T-cell (primary cell): ENCODE measurements around the gene RNF38. TPM values are rescaled to one million over a fixed set of nuclear protein-coding genes. Genes with fewer than 3 reads are reported as not detected.

Experiments used
- ATAC-seq, 4 experiments: fragments of 200-7000 bp in 3 of 4; fragments of 150-1000 bp in 1 of 4; cut with Tn5 transposase; replicated peaks in 1 of 4; 1 replicate in 3 of 4; 2 replicates in 1 of 4; pipeline ENCODE4 v1.10.0; 2021; ENCODE audit warnings: moderate library complexity in 3 of 4, mild to moderate bottlenecking in 2 of 4, moderate number of reproducible peaks in 1 of 4
- CTCF ChIA-PET, 2 donors: fragments of 300-600 bp; sonication (Branson Sonifier 250); formaldehyde crosslinking; loops; one replicate each; lab custom pipeline; 2022; ENCODE audit warnings: antibody characterized with exemption in 2 of 2; lab: Charles Lee
- POLR2A ChIA-PET, 2 donors: fragments of 300-600 bp; sonication (Branson Sonifier 250); formaldehyde crosslinking; loops; one replicate each; lab custom pipeline; 2022; ENCODE audit warnings: antibody characterized with exemption in 2 of 2; lab: Charles Lee
- DNase-seq, 35 experiments: peaks; one replicate each; pipeline versions ENCODE4 v3.0.0 to v3.0.0-alpha.2; 2013 to 2023
- H3K27ac ChIP-seq: one replicate; pipeline ENCODE4 v1.5.1; 2013; ENCODE audit warnings: low read length
- H3K27me3 ChIP-seq, 2 experiments: replicated peaks in 1 of 2; 1 replicate in 1 of 2; 2 replicates in 1 of 2; pipeline versions ENCODE4 v1.6.1 to v1.7.0; 2013; ENCODE audit warnings: low read length in 1 of 2, mixed read lengths in 1 of 2; ENCODE audit not compliant: control insufficient read depth in 2 of 2, insufficient read depth in 2 of 2; ENCODE audit errors: extremely low read depth in 1 of 2
- H3K36me3 ChIP-seq, 2 donors: 1 replicate in 1 of 2; 2 replicates in 1 of 2; pipeline versions ENCODE4 v1.6.1 to v1.7.0; 2013; ENCODE audit warnings: low read length in 1 of 2; ENCODE audit not compliant: control insufficient read depth in 2 of 2, insufficient read depth in 1 of 2; ENCODE audit errors: extremely low read depth in 1 of 2
- H3K4me1 ChIP-seq, 2 experiments: 1 replicate in 1 of 2; 2 replicates in 1 of 2; pipeline versions ENCODE4 v1.6.1 to v1.7.0; 2013; ENCODE audit warnings: low read length in 2 of 2, mixed read lengths in 1 of 2; ENCODE audit not compliant: insufficient read depth in 2 of 2, control insufficient read depth in 1 of 2; ENCODE audit errors: extremely low read depth in 1 of 2
- H3K4me3 ChIP-seq, 2 donors: 1 replicate in 1 of 2; 2 replicates in 1 of 2; pipeline versions ENCODE4 v1.5.1 to v1.7.0; 2013; ENCODE audit warnings: mild to moderate bottlenecking in 2 of 2, low read length in 1 of 2, moderate library complexity in 1 of 2; ENCODE audit not compliant: control insufficient read depth in 1 of 2; ENCODE audit errors: extremely low read depth in 1 of 2
- H3K9me3 ChIP-seq: 2 replicates; pipeline ENCODE4 v1.7.0; 2013
- H3K27ac Mint-ChIP-seq, 2 donors: one replicate each; pipeline ENCODE4 v1.8.0; 2020 to 2021; ENCODE audit warnings: mild to moderate bottlenecking in 2 of 2, mixed read lengths in 2 of 2
- H3K27me3 Mint-ChIP-seq, 2 donors: one replicate each; pipeline ENCODE4 v1.8.0; 2021 to 2022; ENCODE audit warnings: mixed read lengths in 2 of 2
- H3K36me3 Mint-ChIP-seq: one replicate; pipeline ENCODE4 v1.8.0; 2021; ENCODE audit warnings: mixed read lengths
- H3K4me1 Mint-ChIP-seq, 3 donors: one replicate each; pipeline ENCODE4 v1.8.0; 2020 to 2022; ENCODE audit warnings: mixed read lengths in 3 of 3, mild to moderate bottlenecking in 1 of 3
- H3K4me3 Mint-ChIP-seq, 3 donors: one replicate each; pipeline ENCODE4 v1.8.0; 2020 to 2022; ENCODE audit warnings: mild to moderate bottlenecking in 3 of 3, mixed read lengths in 3 of 3, moderate library complexity in 3 of 3
- H3K9me3 Mint-ChIP-seq, 3 donors: one replicate each; pipeline ENCODE4 v1.8.0; 2020 to 2022; ENCODE audit warnings: mixed read lengths in 3 of 3
- WGBS: methylation state at CpG from one replicate; pipeline ENCODE4 v1.1.5; 2013; ENCODE audit warnings: missing lambda C conversion rate; ENCODE audit not compliant: insufficient coverage; 5-methylcytosine and 5-hydroxymethylcytosine counted together
- total RNA-seq, 35 experiments: library from RNA in 6 of 35; stranded (reverse) in 6 of 35; fragments of 120-200 nt in 1 of 35; gene quantifications; one replicate each; pipeline versions ENCODE4 v1.2.1 to v1.2.4 and lab custom pipeline; 2013 to 2026

Gene RNF38
- total RNA-seq, 5 donors from 2014 or later (not counting 1 experiment from before 2014, with no cell fraction given) = 61.0 to 92.3 (median 71.2) TPM

DNA sequence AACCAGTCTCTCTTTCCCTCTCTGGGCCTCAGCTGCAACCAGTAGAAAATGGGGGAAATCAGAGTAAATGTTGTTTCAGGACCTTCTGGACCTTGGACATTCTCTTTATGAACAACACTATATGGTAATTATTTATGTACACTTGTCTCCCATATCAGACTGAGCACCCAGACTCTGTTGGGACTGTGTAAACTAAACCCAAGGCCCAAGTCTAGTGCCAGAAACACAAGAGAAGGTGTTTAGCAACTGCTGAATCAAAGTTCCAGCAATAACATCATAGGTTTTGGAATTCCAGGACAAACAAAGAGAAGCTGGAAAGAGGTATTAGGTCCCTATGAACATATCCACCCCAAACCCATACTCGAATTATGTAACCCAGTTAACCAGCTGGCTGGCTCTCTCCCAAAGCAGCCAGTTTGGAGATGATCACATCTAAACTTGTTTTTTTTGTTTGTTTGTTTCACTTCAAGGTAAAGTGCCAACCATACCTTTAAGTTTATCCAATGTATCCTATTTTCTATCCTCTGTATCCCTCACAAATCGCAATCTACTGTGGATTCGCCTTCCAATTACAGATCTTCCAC is 1.9 kb upstream of the RNF38 start:
- peak in 1 of 35 experiments; percentile 13 for DNase-seq
- POLR2A ChIA-PET = interaction anchor here (0.6 kb wide), 2 partner anchors 60 to 71 kb away, joined by 4 read pairs; no protein-coding TSS in a partner anchor
- Mint-ChIP-seq H3K27ac (peak overlapping the region; percentile 96 to 97), H3K4me1 (peaks cover 38 to 51% (median 40%) of the 10 kb centered on the region in 3 donors), H3K36me3 (peaks cover 3% of the 10 kb centered on the region), H3K27me3 (no peaks in the 10 kb centered on the region), H3K9me3 (no peaks in the 10 kb centered on the region), H3K4me3 (peak overlapping the region; percentile 88 to 94 (median 91))
- no peak for ATAC-seq
- no CpG with 5 or more reads among the region's 3 CpGs for WGBS
- H3K27ac ChIP-seq = peak overlapping the region; percentile 68
- no peaks in the 10 kb centered on the region for H3K27me3 ChIP-seq
- H3K9me3 ChIP-seq = no peaks in the 10 kb centered on the region
- peaks cover 0 to 2% of the 10 kb centered on the region in 2 donors for H3K36me3 ChIP-seq
- peak overlapping the region in 1 of 2 donors; percentile 47 for H3K4me3 ChIP-seq
- CTCF ChIA-PET = interaction anchor here (0.7 to 1.3 kb wide), 3 partner anchors 55 to 153 kb away, joined by 3 to 5 read pairs (median 3); no protein-coding TSS in a partner anchor
- H3K4me1 ChIP-seq = peaks cover 17 to 22% of the 10 kb centered on the region in 2 experiments

DNA sequence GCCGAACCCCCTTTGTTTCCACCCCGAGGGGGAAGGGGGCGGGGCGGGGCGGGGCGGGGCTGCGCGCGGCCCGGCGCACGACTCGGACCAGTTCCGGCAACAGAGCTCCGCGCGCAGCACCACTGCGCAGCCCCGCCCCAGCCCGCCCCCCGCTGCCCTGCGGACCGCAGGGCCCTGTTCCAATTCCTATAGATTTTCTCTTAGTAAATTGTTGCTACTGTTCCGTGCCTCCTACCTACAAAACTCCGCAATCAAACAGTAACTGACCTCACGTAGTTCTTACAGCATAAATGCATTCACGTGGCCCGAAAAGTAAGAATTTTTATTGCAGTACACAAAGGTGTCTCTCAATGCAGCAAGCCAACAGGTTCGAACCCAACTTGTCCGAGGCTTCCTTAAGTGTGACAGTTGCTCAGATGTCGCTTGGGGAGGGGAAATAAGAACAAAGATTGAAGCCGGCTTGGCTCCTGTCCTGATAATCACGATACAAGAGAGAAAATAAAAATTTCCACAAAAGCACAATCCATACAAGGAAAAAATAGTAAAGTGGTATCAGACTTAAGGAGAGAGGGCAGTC is 1.2 kb upstream of the RNF38 start:
- H3K4me3 ChIP-seq = peak overlapping the region; percentile 47 to 68

DNA sequence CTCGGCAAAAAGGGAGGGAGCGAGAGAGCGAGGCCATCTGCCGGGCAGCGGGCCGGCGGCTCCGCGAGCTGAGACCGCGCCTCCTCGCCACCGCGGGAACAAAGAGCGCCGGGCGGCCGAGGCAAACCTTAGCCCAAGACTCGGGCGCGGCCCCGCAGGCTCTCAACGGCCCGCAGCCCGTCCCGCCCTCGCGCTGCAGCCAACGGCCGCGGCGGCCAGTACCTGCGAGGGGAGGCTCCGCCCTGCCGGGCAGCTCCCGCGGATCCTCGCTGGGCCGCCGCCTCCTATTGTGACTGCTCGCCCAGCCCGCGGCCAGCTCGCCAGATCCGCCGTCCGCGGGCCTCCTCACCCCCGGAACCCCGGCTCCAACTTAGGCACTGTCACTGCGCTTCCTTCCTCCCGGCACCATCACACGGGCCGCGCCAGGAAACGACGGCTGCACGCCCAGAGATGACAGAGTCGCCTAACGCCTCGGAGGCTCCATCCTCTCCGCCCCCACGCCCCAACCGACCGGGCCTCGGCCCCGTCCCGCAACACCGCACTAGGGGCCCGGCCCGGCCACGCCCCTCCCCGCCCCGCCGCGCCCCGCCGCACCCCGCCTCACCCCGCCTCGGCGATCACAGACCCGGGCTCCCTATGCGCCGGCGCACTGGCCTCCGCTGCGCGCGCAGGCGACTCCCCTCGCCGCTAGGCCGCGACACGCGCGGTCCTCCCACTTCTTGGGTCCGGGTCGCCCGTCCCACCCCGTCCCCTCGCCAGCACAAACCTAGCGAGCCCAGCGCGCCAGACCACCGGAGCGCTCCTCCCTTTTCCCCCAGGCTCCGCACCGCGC is 479 bp upstream of the RNF38 start:
- H3K4me3 Mint-ChIP-seq = peak overlapping the region; percentile 87 to 94 (median 91)

More for the DNA sequence above, 1.2 kb upstream of the RNF38 start:
- Histone ChIP-seq H3K27ac (peak overlapping the region; percentile 89), H3K36me3 (peaks cover 0 to 2% of the 10 kb centered on the region in 2 donors), H3K9me3 (no peaks in the 10 kb centered on the region), H3K27me3 (no peaks in the 10 kb centered on the region), H3K4me1 (peaks cover 16 to 22% of the 10 kb centered on the region in 2 experiments)
- ATAC-seq (peak; percentile 77 to 83 (median 80)), DNase-seq (peak in 15 of 35 experiments; percentile 3 to 90 (median 74))
- peaks cover 42 to 52% (median 43%) of the 10 kb centered on the region in 3 donors for H3K4me1 Mint-ChIP-seq
- 0% methylated on average over 10 of the region's 33 CpGs for WGBS
- POLR2A ChIA-PET = interaction anchor here in 1 of 2 donors (1.5 kb wide), 1 partner anchor 18 kb away, joined by 4 read pairs; no protein-coding TSS in a partner anchor
- peak overlapping the region; percentile 88 to 94 (median 91) for H3K4me3 Mint-ChIP-seq
- CTCF ChIA-PET = interaction anchor here in 1 of 2 donors (0.7 kb wide), 1 partner anchor 57 kb away, joined by 6 read pairs; no protein-coding TSS in a partner anchor
- H3K9me3 Mint-ChIP-seq = no peaks in the 10 kb centered on the region
- peak overlapping the region; percentile 96 to 97 for H3K27ac Mint-ChIP-seq
- peaks cover 5% of the 10 kb centered on the region for H3K36me3 Mint-ChIP-seq
- no peaks in the 10 kb centered on the region for H3K27me3 Mint-ChIP-seq

DNA sequence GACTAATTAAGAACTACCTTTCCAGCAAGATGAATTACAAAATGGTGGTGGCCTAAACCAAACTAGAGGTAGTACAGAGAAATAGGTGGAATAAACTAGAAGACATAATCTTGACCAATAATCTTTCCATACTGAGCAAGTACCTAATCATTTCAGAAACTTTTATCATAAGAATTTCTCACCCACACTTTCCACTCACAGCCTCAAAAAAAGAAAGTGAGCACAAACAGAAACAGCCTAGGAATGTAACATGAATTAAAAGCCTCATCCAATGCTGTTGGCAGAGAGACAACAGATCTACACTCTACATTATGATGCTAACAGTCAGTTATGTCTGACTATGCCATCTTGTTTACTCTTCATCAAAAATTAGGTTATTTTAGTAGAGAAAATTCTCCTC is 1.3 kb downstream of the RNF38 start:
- peaks cover 63 to 75% (median 63%) of the 10 kb centered on the region in 3 donors for H3K4me1 Mint-ChIP-seq
- ChIA-PET POLR2A (no interaction called here), CTCF (no interaction called here)
- H3K4me3 Mint-ChIP-seq = peak overlapping the region; percentile 55 to 65 (median 60)
- no peak overlapping the region for H3K4me3 ChIP-seq
- no peak for DNase-seq
- H3K9me3 ChIP-seq = no peaks in the 10 kb centered on the region
- H3K4me1 ChIP-seq = peaks cover 16 to 30% of the 10 kb centered on the region in 2 experiments
- peak overlapping the region; percentile 34 for H3K27ac ChIP-seq
- H3K36me3 Mint-ChIP-seq = peaks cover 11% of the 10 kb centered on the region
- H3K27ac Mint-ChIP-seq = peak overlapping the region; percentile 25 to 35
- ATAC-seq = no peak
- H3K27me3 Mint-ChIP-seq = no peaks in the 10 kb centered on the region
- H3K27me3 ChIP-seq = no peaks in the 10 kb centered on the region
- peaks cover 0 to under 1% of the 10 kb centered on the region in 2 donors for H3K36me3 ChIP-seq
- H3K9me3 Mint-ChIP-seq = no peaks in the 10 kb centered on the region

More for the DNA sequence above, 479 bp upstream of the RNF38 start:
- peaks cover 16 to 22% of the 10 kb centered on the region in 2 experiments for H3K4me1 ChIP-seq
- DNase-seq (peak; percentile 79 to 94 (median 88)), ATAC-seq (peak; percentile 77 to 84 (median 80))
- Mint-ChIP-seq H3K27ac (peak overlapping the region; percentile 92 to 95), H3K9me3 (no peaks in the 10 kb centered on the region), H3K4me1 (peaks cover 49 to 59% (median 50%) of the 10 kb centered on the region in 3 donors), H3K27me3 (no peaks in the 10 kb centered on the region), H3K36me3 (peaks cover 12% of the 10 kb centered on the region)
- no peaks in the 10 kb centered on the region for H3K27me3 ChIP-seq
- ChIA-PET CTCF (interaction anchor here in 1 of 2 donors (0.7 to 1.1 kb wide), 2 partner anchors 22 to 58 kb away, joined by 3 to 6 read pairs; no protein-coding TSS in a partner anchor), POLR2A (interaction anchor here in 1 of 2 donors (0.5 to 1.5 kb wide), 3 partner anchors 18 to 211 kb away, joined by 3 to 4 read pairs (median 3); no protein-coding TSS in a partner anchor)
- peak overlapping the region; percentile 89 for H3K27ac ChIP-seq
- WGBS = under 1% methylated on average over 106 of the region's 111 CpGs
- no peaks in the 10 kb centered on the region for H3K36me3 ChIP-seq
- peak overlapping the region; percentile 68 to 77 for H3K4me3 ChIP-seq
- H3K9me3 ChIP-seq = no peaks in the 10 kb centered on the region

DNA sequence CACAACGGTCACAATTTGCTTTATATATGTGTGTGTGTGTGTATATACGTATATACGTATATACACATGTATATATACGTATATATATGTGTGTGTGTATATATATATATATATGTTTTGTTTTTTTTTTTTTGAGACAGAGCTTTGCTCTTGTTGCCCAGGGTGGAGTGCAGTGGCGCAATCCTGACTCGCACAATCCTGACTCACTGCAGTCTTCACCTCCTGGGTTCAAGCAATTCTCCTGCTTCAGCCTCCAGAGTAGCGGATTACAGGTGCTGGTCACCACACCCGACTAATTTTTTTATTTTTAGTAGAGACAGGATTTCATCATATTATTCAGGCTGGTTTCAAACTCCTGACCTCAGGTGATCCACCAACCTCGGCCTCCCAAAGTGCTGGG is 3.1 kb downstream of the RNF38 start:
- Histone ChIP-seq H3K36me3 (peaks cover 0 to 4% of the 10 kb centered on the region in 2 donors), H3K4me3 (no peak overlapping the region), H3K9me3 (no peaks in the 10 kb centered on the region), H3K27me3 (no peaks in the 10 kb centered on the region), H3K4me1 (peaks cover 16 to 29% of the 10 kb centered on the region in 2 experiments), H3K27ac (no peak overlapping the region)
- ATAC-seq (no peak), DNase-seq (no peak)
- Mint-ChIP-seq H3K9me3 (no peaks in the 10 kb centered on the region), H3K27me3 (no peaks in the 10 kb centered on the region), H3K27ac (no peak overlapping the region), H3K36me3 (peaks cover 11% of the 10 kb centered on the region), H3K4me1 (peaks cover 76 to 79% (median 76%) of the 10 kb centered on the region in 3 donors), H3K4me3 (no peak overlapping the region)
- ChIA-PET CTCF (interaction anchor here in 1 of 2 donors (1.4 kb wide), 1 partner anchor 158 kb away, joined by 3 read pairs; no protein-coding TSS in a partner anchor), POLR2A (no interaction called here)
- 100% methylated on average over 3 of the region's 9 CpGs for WGBS
